HG03520 (cell line): ENCODE measurements around the gene SP6.

Experiments
- ATAC-seq: cut with Tn5 transposase; IDR thresholded peaks from one replicate; pipeline ENCODE4 v1.9.1; 2021; ENCODE audit warnings: mild to moderate bottlenecking, moderate library complexity; ENCODE audit not compliant: unreplicated experiment

SP6 gene

DNA sequence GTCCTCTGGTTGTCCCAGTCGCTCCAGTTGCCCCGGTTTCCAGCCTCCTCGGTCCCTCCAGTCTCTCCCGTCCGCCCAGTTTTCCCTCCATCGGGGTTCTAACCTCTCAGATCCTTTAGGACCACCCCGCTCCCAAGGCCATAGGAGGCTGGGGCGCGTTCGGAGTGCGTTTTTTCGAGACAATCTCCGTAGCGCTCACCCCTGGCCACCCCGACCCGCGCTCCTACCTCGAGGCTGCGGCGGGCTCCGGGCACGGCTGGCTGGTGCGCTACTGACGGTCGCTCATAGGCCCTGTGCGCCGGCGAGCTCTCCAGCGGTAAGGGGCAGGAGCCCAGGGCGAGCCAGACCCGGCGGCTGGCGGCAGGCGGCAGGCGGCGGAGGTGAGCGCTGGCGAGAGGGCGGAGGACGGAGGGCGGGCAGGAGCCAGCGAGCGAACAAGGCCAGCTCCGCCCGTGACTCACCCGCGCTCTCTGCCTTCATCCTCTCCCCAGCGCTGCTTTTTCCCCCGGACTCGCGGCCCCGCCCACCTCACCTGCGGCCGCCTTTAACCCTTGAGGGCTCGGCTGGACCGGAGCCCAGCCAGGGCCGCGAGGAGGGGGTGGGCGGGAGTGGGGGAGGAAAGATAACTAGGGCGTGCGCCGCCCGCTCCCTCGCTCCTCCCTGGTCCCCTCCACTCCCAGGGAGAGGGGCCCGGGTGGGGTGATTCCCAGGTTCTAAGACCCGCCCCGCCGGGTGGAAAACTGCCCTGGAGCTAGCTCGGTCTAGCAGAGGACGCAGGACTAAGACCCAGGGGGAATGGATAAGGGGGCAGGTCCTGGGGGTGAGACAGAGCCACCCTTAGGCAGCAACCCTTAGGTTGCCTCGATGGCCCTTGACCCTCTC lies at the start of gene SP6:
Gene SP6 (minus strand): TSS at position 472 of the 882 bp plus-strand sequence. CDS start 2,734 bp downstream, outside the sequence.
- ATAC-seq, result no peak

DNA sequence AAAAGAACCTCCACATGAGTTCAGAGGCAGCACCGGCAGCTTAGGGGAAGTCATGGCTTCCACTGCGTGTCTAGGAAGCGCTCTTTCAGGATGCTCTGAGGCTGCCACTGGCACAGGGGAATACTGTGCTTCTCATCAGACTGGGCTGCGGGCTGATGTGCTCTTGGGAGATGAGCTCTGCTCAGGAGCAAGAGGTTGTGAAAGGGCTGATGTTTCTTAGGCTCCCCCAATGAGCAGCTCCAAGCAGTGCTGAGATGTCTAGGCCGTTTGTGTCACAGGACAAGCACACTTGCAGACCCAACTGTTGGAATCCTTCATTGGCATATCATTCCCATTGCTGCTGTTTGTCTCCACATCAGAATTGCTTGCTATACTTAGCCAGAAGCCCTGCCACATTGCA lies 48.7 kb upstream of the SP6 start:
- no peak for ATAC-seq

DNA sequence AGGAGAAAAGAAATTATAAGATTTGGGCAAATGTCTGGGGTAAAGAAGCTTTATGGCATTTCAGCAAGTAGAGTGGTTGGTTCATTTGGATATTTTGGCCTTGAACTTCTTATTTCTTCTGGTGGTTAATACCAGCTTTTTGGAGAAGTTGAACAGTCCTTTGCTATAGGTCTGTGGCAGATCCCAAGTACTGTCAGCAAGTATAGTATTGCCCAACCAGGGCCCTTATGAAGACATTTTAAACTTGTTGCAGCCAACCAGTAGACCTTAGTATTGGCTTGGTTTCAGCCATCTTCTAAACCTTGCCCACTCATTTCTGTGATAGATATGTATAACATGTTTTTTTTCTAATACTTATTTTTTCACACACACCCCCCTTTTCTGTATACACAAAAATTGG lies 47.3 kb upstream of the SP6 start:
- no peak for ATAC-seq

DNA sequence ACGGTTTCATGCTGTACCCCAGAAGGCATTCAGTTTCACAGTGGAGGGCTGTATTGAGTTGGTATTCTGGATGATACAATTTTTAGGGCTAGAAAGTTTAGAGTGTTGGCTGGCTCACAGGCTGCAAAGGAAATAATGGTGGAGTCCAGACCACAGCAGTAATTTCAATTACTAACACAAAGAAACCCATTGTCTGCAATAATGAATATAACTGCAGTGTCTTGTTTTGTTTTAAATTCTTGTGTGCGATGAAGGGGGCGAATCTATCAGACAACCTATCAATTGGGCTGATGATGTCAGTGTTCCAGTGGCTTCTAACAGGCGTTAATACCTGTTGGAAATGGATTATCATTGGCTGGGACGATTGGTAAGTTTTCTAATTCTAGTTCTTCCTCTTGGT lies 46.6 kb upstream of the SP6 start:
- no peak for ATAC-seq

DNA sequence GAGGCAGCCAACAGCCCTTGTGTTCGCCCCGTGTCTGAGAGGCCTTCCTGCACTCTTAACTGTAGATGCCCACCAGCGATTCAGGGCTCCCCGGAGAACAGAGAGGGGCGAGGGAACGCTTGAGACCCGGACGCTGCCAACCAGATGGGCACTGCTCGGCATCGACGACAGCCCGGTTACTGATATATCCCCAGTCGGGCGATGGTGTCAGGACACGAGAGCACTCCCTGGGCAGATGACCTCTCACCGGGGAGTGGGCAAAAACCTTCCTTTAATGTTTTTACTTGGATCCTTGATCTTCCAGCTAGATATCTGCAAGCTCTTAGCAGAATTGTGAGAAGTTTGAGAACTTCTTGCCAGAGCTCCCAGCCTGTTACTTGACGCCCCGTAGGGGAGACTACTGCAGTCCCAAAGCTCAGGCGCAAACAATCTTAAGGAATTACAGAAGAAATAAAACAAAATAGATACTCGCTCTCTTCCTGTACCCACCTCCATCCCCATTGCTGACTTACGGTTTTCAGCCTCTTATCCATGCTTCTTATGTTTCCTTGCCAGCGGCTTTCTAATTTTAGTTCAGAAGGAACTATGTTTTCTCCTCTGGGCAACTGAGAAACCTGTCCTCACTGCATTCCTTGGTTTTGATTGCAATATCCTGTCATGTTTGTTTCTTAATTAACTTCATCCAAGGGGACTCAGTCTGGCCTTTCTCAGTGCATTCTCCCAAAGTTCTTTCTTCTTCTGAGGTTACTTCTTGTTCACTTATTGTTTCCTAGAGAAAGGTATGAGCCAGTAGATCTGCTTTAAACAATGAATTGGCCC lies 45.9 kb upstream of the SP6 start:
- no peak for ATAC-seq

DNA sequence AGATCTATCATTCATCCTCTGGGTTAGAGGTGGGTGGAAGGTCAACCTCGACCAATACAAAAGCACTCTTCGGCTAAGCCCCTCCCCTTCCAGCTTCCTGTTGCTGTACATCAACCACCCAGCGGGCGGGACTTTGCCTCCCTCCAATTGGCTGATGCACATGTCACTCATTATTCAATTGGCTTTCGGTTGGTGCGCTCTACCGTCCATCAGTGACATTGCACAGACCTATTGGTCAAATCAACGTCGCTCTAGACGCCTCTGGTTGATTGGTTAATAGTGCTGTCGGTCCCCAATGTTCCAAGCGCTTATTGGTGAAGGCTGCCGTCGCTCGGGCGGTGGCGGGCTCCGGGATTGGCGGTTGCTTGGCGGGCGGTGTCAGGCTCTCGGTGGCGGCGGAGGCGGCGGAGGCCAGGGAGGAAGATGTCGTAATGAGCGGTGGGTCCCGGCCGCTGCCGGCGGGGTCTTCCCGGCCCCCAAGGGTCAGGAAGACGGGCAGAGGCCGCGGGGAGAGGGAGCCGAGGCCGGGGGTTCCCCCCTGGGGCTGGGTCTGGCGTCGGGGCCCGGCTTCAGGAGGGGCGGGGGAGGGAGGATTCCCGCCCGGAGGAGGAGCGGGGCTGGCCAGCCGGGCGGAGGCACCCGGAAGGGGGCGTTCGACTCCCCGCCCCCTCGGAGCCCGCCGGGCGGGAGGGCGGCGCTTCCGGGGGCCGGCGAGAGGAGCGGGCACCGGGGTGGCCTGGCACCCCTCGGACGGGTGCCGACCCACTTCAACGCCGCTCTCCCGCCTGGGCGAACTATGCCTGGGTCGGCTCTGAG lies 45.1 kb upstream of the SP6 start, which contains the start of gene SP2:
Gene SP2 (plus strand): TSS at position 381 of the 816 bp plus-strand sequence. CDS start 51 bp downstream, at position 432.
- ATAC-seq, result peak; percentile 91

DNA sequence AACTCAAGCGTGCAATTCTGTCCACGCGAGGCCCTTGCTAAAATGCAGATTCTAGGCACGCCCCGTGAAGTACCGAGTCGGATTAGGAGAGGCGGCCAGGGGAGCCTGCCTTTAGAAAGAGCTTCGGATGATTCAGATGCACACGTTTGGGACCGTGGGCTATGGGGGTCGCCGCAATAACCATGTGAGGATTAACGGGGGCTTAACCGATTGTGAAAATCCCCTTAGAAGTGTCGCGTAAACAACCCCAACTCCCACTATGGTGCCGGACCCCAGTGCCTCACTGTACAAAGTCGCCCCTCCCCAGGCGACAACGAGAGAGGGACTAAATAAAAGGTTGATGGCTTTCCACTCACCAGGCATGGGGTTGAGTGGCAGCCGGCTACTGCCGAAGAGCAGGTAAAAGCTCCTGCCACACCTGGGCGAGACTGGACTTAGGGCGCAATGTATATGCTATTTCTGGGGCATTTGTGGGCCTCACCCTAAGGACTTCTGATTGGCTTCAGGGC lies 44.4 kb upstream of the SP6 start:
- no peak for ATAC-seq

DNA sequence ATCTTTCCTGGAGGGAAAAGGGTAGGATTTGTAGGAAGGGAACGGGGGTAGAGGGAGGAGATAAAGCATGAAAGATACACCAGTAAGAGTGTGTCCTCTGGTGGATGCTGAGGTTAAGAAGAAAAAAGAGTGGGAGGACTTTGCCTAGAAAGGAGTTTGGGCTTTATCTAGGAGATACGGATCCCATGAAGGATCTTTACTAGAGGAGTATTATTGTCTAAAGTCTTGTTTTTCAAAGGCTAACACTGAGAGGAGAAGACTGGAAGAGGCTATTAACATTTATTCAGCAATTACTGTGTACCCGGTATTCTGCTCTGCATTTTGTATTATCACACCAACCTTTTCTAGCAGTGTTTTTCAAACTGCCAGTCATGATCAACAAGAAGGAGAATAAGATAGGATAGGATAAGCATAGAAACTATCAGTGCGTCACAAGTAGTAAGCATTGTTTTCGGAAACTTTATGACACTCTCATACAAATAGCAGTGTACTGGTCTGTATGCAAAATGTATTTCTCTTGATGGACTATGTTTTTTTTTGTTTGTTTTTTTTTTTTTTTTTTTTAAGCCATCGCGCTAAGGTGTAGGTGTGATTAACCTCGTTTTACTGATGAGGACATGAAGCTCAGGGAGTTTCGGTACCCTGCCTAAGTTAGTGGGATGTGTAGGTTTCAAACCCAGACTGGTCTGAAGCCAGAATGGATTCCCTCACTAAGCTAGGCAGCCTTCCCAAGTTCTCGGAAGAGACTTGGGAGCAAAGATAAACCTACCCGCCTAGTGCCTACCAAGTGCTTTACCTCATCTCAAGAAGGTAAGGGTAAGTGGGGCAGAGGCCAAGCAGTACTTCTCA lies 43.8 kb upstream of the SP6 start:
- no peak for ATAC-seq

DNA sequence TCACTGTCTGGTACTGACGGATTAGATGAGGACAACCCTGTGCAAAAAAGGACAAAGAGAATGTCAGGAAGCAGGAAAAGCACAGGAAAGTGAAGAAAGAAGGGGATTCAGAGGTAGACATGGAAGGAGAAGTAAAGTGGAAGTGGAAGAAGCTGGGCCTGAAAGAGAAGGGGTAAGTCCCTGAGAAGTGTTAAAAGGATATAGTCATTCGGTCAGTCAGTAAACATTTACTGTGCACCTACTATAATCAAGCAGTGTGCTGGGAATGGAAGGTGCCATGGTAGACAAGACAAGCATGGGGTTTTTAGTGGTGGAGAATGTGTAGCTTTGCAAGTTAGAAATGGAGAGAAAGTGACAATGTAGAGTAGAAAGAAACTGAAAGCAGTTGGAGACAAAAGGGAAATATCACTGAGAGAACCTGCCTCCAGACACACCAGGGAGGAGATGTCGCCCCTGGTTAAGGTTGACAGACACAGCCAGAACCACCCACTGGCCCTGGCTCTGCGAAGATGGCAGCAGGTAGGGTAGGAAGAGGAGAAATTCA lies 40.7 kb upstream of the SP6 start:
- ATAC-seq, result no peak

DNA sequence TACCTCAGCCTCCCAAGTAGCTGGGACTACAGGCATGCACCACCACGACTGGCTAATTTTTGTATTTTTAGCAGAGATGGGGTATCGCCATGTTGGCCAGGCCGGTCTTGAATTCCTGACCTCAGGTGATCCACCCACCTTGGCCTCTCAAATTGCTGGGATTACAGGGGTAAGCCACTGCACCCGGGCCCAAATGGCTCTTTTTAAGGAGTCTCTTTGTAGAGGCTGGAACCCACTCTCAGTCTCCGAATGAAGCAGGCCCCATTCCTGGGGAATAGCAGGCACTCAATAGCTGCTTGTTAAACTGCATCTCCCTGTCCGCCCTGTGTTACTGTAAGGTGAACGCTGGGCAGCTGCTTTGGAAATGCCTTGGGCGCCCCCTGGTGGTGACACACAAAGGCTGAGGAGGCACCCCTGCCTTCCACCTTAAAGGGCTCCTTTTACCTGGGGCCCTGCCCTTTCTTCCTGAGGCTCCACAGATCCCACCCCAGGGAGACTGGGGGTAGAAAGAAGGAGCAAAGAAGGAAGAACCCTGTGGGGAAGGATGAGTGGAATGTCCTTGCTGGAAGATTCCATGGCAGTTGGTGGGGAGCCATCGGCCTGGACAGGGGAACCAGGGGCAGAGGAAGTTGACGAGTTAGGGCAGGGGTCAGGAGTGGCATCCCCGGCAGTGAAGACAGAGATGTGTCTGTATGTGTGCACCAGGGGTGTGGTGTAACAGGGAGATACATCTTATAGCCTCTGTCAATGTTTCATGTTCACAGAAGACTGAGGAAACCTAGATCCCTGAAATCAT lies 39.0 kb upstream of the SP6 start:
- ATAC-seq, result no peak

DNA sequence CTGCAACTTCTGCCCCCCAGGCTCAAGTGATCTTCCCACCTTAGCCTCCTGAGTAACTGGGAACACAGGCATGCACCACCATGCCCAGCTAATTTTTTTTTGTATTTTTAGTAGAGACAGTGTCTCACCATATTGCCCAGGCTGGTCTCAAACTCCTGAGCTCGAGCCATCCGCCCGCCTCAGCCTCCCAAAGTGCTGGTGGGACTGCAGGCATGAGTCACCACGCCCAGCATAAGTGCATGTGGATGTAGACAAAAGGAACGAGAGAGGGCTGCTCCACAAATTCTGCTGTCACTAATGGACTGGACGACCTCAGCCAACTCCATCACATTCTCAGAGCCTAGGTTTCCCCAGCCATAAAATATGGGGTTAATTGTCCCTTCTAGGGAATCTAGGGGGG lies 37.3 kb upstream of the SP6 start:
- no peak for ATAC-seq

DNA sequence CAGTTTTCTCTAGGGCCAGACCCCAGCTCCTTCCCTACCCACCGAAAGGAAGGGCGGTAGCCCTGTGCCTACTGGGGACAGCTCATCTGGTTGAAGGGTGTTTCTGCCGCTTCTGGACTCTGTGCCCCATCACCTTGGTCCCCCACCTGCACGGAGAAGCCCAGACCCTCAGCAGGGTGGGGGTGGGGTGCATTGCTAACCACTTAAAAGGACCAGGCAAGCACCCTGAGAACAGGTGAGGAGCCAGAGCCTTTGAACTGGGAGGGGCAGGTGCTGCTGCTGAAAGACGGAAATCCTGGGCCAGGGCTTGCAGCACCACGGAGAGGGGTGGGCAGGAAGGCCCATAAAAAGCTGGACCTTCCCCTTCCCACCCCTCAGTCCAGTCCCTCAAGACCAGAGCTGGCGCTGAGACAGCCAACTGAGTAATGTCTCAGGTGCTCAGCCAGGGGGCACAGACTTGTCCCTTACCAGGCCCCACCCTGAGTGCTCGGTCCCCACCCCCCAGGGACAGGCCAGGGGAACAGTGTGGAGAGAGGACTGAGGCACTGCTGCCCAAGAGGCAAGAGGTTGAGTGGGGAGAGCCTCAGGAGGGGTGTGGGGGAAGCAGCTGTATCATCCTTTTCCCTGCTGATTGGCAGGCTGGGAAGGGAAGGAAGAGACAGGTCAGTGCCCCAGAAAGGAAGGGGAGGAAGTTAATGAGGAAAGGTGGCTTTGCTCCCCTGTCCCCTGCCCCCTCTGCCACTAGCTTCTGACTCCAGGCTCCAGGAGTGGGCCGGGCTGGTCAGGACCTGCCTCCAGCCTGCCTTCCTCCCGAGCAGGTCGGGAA lies 34.2 kb upstream of the SP6 start:
- no peak for ATAC-seq

DNA sequence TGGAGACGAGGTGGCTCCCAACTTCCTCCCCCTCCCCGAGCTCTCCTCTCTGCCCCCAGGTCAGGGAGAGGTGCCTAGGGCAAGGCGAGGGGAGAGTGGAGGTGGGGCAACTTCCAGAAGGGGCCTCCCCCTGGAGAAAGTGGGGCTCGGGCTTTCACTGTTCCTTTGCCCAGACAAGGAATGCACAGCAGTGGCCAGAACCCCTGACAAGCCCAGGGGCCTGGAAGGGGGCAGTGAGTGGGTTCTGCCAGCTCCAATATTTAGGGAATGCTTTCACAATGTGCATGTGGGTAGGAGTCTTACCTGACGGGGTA lies 33.4 kb upstream of the SP6 start:
- no peak for ATAC-seq

DNA sequence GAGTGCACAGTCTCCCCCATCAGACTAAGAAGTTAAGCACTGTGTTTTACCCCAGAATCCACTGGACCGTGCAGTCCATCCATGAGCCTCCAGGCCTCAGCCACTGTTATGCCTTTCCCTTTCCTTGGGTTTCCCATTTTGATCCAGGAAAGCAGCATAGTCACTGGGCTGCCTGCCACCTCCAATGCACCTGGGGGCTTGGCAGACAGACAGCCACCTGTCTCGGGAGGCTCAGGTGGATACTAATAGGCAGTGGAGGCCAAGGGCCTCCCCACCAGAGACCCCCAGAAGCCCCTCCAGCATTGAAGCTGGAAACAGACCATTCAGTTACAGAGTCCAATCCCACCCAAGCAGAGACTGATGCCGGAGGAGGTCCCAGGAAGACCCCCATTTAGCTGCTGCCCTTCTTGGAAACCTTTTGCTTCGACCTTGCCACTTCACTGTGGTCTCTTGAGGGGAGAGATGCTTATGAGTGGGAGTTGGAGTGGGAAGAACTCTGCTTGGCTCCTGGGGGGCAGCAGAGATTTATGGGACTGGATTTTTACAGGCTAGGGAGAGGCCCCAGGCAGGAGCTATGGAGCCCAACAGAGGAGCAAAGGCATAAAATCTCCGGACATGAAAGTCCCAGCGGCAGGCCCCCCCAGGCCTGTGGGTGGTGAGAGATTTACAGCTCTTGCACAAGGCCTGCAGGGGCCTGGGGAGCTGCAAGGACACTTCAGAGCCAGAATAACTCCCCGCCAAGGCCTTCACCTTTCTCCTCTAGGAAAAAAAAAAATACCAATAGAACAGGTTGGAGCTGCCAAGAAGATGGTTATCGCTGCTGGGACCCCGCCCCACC lies 32.8 kb upstream of the SP6 start:
- no peak for ATAC-seq

DNA sequence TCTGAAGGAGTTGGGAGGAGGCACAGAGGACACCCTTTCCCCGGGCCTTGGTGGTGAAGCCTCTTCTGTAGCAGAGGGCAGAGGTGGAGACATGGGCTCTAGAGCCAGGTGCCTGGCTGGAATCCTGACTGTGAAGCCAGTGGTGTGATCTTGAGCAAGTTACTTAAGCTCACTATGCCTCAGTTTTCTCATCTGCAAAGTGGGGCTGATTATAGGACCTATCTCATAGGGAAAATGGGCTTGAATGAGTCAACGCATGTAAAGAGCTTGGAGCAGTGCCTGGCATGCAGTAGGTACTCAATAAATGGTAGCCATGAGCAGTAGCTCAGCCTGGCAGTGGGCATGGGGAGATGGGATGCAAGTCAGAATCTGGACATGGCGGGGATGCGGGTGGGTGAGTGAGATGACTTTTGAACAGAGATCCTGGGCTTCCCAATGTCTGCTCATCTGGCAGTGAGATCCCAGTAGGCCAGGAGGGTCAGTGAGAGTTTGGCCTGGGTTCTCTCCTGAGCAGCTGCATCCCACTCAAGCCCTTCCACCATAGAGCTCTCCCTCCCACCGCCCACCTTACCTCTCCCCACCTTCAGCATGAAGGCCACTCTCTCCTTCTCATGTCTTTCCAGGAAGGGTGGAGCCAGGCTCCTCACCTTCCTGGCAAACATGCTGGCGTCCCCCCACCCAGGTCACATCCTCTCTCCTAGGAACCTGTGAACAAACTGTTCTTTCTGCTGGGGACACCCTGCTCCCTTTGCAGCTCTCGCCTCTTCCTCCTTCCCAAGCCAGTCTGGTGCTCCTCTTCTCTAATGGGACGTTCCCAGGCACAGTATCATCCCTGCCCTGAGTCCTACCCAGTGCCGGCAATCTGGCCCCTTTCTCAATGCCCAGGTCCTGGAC lies 32.0 kb upstream of the SP6 start:
- ATAC-seq, result no peak

DNA sequence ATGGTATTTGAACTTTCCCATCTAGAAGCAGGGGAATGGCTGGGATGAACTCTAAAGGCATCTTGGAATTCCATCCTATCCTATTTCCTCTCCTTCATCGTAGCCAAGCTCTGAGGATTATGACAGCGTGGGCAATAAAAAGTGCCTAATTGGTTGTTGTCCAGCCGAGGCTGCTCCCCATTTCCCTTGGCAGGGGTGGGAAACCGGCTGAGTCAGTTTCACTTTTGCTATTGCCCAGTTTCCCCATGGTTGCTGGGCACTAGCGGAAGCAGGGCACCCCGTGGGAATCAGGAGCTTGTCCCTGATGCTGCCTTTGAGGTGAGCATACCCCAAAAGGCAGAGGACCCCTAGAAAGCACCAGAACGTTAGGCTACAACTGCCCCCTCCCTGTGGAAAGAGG lies 31.3 kb upstream of the SP6 start:
- no peak for ATAC-seq
